Measurements from ENCODE around the gene NHLRC4. TPM values are rescaled to one million over a fixed set of nuclear protein-coding genes. Genes with fewer than 3 reads are reported as not detected.

NHLRC4 gene
- total RNA-seq, 2 experiments from 2014 or later, result 0.41 to 0.72 TPM

DNA sequence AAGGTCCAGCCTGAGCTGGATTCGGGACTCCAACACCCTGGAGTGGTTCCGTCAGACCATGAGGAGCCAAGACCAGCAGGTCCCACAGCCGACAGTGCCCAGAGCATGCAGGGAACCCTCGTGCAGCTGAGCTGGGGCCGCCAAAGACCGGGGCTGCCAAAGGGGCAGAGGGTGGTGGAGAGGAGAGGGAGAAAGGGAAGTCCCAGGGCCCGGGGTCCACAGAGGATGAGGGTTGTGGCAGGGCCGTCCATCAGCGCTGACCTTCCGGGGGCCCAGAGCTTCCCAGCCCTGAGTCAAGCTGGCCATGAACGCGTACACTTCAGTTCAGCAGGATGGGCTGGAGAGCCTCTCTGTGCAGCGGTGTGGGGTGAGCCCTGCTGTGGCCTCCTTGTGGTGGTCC lies 46.0 kb upstream of the NHLRC4 start:
- DNase-seq (no peak), ATAC-seq (no peak)
- Mint-ChIP-seq H3K27ac (no peak overlapping the region), H3K36me3 (ENCODE audit: low read depth) (peaks cover 7% of the 10 kb centered on the region), H3K4me3 (no peak overlapping the region), H3K9me3 (no peaks in the 10 kb centered on the region), H3K4me1 (ENCODE audit: low read depth) (peaks cover 20% of the 10 kb centered on the region), H3K27me3 (no peaks in the 10 kb centered on the region)
- intact Hi-C loops (cut with micrococcal nuclease), result no loop called here
- CTCF ChIA-PET, result no interaction called here
- POLR2A ChIA-PET, result no interaction called here
- TF ChIP-seq, protein P1, sequence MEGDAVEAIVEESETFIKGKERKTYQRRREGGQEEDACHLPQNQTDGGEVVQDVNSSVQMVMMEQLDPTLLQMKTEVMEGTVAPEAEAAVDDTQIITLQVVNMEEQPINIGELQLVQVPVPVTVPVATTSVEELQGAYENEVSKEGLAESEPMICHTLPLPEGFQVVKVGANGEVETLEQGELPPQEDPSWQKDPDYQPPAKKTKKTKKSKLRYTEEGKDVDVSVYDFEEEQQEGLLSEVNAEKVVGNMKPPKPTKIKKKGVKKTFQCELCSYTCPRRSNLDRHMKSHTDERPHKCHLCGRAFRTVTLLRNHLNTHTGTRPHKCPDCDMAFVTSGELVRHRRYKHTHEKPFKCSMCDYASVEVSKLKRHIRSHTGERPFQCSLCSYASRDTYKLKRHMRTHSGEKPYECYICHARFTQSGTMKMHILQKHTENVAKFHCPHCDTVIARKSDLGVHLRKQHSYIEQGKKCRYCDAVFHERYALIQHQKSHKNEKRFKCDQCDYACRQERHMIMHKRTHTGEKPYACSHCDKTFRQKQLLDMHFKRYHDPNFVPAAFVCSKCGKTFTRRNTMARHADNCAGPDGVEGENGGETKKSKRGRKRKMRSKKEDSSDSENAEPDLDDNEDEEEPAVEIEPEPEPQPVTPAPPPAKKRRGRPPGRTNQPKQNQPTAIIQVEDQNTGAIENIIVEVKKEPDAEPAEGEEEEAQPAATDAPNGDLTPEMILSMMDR (IDR thresholded peaks at IDR 0.05), result no peak

DNA sequence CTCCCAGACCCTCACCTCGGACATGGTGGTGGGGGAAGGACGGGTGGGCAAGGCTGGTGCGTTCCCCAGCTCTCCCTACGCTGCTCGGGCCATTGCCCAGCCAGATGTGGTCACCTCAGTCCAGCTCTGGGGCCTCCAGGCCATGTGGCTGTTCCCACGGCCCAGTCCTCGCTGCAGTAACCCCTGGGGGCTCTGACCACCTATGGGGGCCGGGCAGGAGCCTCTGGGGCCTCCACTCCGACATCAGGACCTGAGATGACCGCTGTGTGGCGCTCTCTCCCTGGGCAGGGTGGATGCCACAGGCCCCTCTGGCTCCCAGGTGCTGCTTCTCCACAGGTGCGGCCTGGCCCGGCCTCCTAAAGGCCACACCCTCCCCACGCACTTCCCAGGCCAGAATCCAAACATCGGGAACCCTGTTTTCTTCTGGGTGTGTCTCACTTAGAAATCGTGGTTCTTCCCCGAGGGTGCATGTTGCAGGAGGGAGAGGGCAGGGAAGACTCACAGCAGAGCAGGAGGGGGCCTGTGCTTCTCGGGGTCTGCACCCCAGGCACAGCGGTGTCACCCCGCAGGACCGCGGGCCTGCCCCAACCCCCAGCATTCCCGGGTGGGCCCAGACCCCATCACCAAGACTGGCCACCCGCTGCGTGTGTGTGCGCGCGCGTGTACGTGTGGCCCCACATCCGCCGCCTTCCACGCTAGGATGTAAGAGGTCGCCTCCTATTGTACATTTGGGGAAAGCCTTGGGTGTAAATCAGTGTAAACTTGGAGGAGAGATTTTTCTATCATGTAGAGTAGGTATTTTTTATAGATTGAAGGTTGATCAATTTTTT lies 45.2 kb upstream of the NHLRC4 start:
- Mint-ChIP-seq H3K4me3 (no peak overlapping the region), H3K27ac (no peak overlapping the region), H3K27me3 (no peaks in the 10 kb centered on the region), H3K4me1 (ENCODE audit: low read depth) (peaks cover 21% of the 10 kb centered on the region), H3K9me3 (no peaks in the 10 kb centered on the region), H3K36me3 (ENCODE audit: low read depth) (peaks cover 7% of the 10 kb centered on the region)
- CTCF ChIA-PET, result no interaction called here
- TF ChIP-seq, protein P1 (IDR thresholded peaks at IDR 0.05), result no peak
- POLR2A ChIA-PET, result no interaction called here
- no peak for ATAC-seq
- intact Hi-C loops (cut with micrococcal nuclease), result no loop called here
- DNase-seq, result no peak

DNA sequence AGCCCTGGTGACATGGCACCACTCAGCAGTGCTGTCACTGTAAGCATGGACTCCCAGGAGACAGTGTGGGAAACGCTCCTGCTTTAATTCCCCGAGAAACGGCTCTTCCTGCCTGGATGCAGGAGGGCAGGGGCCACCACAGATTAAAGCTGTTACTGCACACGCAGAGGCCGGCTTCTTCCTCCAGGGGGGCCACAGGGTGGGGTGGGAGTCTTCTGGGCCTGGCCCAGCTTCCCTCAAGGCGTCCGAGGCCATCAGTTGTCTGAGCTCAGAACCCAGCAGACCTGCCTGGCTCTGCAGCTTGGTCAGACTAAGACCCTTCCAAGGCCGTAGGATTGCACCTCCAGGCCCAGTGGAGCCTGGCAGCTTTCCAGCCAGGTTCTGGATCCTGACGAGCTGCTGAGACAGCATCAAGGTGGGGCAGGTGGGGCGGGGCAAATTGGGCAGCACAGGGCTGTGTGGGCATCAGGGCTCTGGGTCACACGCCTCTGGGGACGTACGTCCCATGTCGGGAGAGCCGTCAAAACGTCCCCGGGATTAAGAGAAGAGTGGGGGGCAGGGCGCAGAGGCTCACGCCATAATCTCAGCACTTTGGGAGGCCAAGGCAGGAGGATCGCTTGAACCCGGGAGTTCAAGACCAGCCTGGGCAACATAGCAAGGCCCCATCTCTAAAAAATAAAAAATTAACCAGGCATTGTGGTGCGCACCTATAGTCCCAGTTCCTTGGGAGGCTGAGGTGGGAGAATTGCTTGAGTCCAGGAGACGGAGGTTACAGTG lies 44.3 kb upstream of the NHLRC4 start:
- ChIA-PET CTCF (no interaction called here), POLR2A (no interaction called here)
- no peak for ATAC-seq
- TF ChIP-seq, protein P1 (IDR thresholded peaks at IDR 0.05), result no peak
- peak overlapping the region; percentile 39 for H3K27ac Mint-ChIP-seq
- H3K27me3 Mint-ChIP-seq, result no peaks in the 10 kb centered on the region
- no peak overlapping the region for H3K4me3 Mint-ChIP-seq
- H3K4me1 Mint-ChIP-seq (ENCODE audit: low read depth), result peaks cover 21% of the 10 kb centered on the region
- intact Hi-C loops (cut with micrococcal nuclease), result no loop called here
- no peak for DNase-seq
- peaks cover 7% of the 10 kb centered on the region for H3K36me3 Mint-ChIP-seq (ENCODE audit: low read depth)
- no peaks in the 10 kb centered on the region for H3K9me3 Mint-ChIP-seq

DNA sequence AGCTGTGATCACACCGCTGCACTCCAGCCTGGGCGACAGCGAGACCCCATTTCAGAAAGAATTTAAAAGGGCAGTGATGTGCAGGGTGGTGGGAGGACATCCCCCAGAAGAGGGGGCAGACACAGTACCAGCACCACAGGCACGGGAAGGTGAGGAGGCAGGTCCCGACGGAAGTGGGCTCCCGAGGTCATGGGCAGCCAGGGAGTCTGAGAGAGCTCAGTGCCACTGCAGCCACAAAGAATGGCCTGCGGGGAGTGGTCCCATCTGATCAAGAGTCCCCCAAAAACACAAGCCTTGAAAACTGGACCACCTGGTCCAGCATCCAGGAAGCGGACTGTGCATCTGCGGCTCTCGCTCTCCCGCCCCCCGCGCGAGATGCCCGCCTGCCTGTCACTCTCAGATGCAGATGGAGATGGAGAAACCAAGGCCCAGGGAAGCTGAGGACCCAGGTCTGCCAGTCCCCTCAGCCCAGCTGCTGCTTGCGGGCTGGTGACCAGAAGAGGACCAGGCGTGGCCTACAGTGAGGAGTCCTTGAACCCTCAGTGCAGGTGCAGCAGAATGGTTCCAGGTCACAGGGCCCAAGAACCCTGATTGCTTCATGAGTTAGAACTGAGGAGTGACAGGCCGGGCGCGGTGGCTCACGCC lies 43.6 kb upstream of the NHLRC4 start:
- Mint-ChIP-seq H3K27me3 (no peaks in the 10 kb centered on the region), H3K9me3 (no peaks in the 10 kb centered on the region), H3K27ac (peak overlapping the region; percentile 39), H3K4me3 (no peak overlapping the region), H3K36me3 (ENCODE audit: low read depth) (peaks cover 7% of the 10 kb centered on the region), H3K4me1 (ENCODE audit: low read depth) (peaks cover 21% of the 10 kb centered on the region)
- ChIA-PET POLR2A (interaction anchor here (1.1 kb wide), 1 partner anchor 132 kb away, joined by 3 read pairs; no protein-coding TSS in a partner anchor), CTCF (no interaction called here)
- intact Hi-C loops (cut with micrococcal nuclease), result no loop called here
- DNase-seq (no peak), ATAC-seq (no peak)
- TF ChIP-seq, protein P1 (IDR thresholded peaks at IDR 0.05), result no peak
